Measurements from ENCODE around the gene TIGD3. TPM values are rescaled to one million over a fixed set of nuclear protein-coding genes. Genes with fewer than 3 reads are reported as not detected.

Gene TIGD3
- total RNA-seq, 1 donor from 2014 or later = not detected

- DNase-seq (ENCODE audit: low spot score) = no peak
- intact Hi-C loops (cut with DNase I) = loop anchor here (2.0 to 5.0 kb wide), 2 partner anchors 33 to 129 kb away; no protein-coding TSS in a partner anchor
Observed at GRCh38 chr11:65383778-65384177, 29.2 kb downstream of the TIGD3 start.

- no peak for DNase-seq (ENCODE audit: low spot score)
- intact Hi-C loops (cut with DNase I) = loop anchor here (5.0 kb wide), 1 partner anchor 128 kb away; no protein-coding TSS in a partner anchor
Observed at GRCh38 chr11:65384301-65384889, 29.8 kb downstream of the TIGD3 start.

GRCh38 chr11:65386307-65387140 is 32.0 kb downstream of the TIGD3 start, which contains the start of gene FRMD8:
TSS of gene FRMD8 (plus strand) at chr11:65386637. CDS start at chr11:65387037, 400 bp downstream.
- intact Hi-C loops (cut with DNase I) = no loop called here

GRCh38 chr11:65388731-65389130 is 34.2 kb downstream of the TIGD3 start:
- no peak for DNase-seq (ENCODE audit: low spot score)
- intact Hi-C loops (cut with DNase I) = no loop called here

More at GRCh38 chr11:65386307-65387140, 32.0 kb downstream of the TIGD3 start, which contains the start of gene FRMD8:
- DNase-seq (ENCODE audit: low spot score) = peak; percentile 97

- intact Hi-C loops (cut with DNase I) = no loop called here
Observed at GRCh38 chr11:65389294-65389980, 34.9 kb downstream of the TIGD3 start.

GRCh38 chr11:65390099-65390941 is 35.8 kb downstream of the TIGD3 start:
- intact Hi-C loops (cut with DNase I) = loop anchor here (2.0 kb wide), 1 partner anchor 24 kb away; no protein-coding TSS in a partner anchor
- no peak for DNase-seq (ENCODE audit: low spot score)

More at GRCh38 chr11:65389294-65389980, 34.9 kb downstream of the TIGD3 start:
- DNase-seq (ENCODE audit: low spot score) = no peak

- DNase-seq (ENCODE audit: low spot score) = no peak
- intact Hi-C loops (cut with DNase I) = loop anchor here (2.0 kb wide), 1 partner anchor 24 kb away; no protein-coding TSS in a partner anchor
Observed at GRCh38 chr11:65390996-65391395, 36.4 kb downstream of the TIGD3 start.

- intact Hi-C loops (cut with DNase I) = no loop called here
- DNase-seq (ENCODE audit: low spot score) = no peak
Observed at GRCh38 chr11:65392186-65392829, 37.8 kb downstream of the TIGD3 start.

- no peak for DNase-seq (ENCODE audit: low spot score)
- intact Hi-C loops (cut with DNase I) = no loop called here
Observed at GRCh38 chr11:65392899-65393298, 38.3 kb downstream of the TIGD3 start.

GRCh38 chr11:65393513-65394079 is 39.0 kb downstream of the TIGD3 start:
- no peak for DNase-seq (ENCODE audit: low spot score)
- intact Hi-C loops (cut with DNase I) = no loop called here

- intact Hi-C loops (cut with DNase I) = no loop called here
- no peak for DNase-seq (ENCODE audit: low spot score)
Observed at GRCh38 chr11:65394125-65394536, 39.6 kb downstream of the TIGD3 start.

GRCh38 chr11:65395961-65396530 is 41.5 kb downstream of the TIGD3 start:
- no peak for DNase-seq (ENCODE audit: low spot score)
- intact Hi-C loops (cut with DNase I) = no loop called here

GRCh38 chr11:65396769-65397745 is 42.5 kb downstream of the TIGD3 start:
- intact Hi-C loops (cut with DNase I) = no loop called here
- no peak for DNase-seq (ENCODE audit: low spot score)

GRCh38 chr11:65398362-65398910 is 43.9 kb downstream of the TIGD3 start:
- no peak for DNase-seq (ENCODE audit: low spot score)
- intact Hi-C loops (cut with DNase I) = no loop called here

GRCh38 chr11:65399249-65399648 is 44.7 kb downstream of the TIGD3 start:
- DNase-seq (ENCODE audit: low spot score) = no peak
- intact Hi-C loops (cut with DNase I) = no loop called here

- intact Hi-C loops (cut with DNase I) = no loop called here
- DNase-seq (ENCODE audit: low spot score) = no peak
Observed at GRCh38 chr11:65399845-65400244, 45.3 kb downstream of the TIGD3 start.

Measured in cardiac septum (tissue), 1 donor.